Left kidney (tissue), 2 donors: Measurements from ENCODE around the gene PIP5K1B. TPM values are rescaled to one million over a fixed set of nuclear protein-coding genes. Genes with fewer than 3 reads are reported as not detected.
"Not testable (repeated sequence)": the region's sequence is repeated elsewhere in the genome, so short reads cannot be mapped to it uniquely, and the experiment has no call there.

Experiments used
- DNase-seq: peaks from one replicate; pipeline ENCODE4 v3.0.0-alpha.2; 2013
- polyA plus RNA-seq: library from polyadenylated mRNA; unstranded; fragments of 120-200 nt; gene quantifications from one replicate; pipeline ENCODE4 v1.2.1, GENCODE V29; 2013; ENCODE audit not compliant: insufficient read length

Gene PIP5K1B
- polyA plus RNA-seq, 1 donor = 7.1 TPM

DNA sequence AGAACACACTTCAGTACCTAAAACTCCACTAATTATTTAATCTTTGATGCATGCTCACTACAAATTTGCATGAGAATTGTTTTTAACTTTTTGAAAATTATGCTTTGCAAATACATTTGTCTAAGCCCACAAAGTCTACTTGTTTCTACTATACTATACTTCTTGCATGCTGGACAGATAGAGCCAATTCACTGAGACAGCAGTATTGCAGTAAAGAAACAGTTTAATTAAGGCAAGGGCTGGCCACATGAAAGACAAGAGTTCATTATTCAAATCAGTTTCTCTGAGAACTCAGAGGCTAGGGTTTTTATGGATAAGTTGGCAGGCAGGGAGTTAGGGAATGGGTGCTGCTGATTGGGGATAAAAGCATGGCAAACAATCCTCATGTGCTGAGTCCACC lies 324.5 kb downstream of the PIP5K1B start:
- no peak for DNase-seq

DNA sequence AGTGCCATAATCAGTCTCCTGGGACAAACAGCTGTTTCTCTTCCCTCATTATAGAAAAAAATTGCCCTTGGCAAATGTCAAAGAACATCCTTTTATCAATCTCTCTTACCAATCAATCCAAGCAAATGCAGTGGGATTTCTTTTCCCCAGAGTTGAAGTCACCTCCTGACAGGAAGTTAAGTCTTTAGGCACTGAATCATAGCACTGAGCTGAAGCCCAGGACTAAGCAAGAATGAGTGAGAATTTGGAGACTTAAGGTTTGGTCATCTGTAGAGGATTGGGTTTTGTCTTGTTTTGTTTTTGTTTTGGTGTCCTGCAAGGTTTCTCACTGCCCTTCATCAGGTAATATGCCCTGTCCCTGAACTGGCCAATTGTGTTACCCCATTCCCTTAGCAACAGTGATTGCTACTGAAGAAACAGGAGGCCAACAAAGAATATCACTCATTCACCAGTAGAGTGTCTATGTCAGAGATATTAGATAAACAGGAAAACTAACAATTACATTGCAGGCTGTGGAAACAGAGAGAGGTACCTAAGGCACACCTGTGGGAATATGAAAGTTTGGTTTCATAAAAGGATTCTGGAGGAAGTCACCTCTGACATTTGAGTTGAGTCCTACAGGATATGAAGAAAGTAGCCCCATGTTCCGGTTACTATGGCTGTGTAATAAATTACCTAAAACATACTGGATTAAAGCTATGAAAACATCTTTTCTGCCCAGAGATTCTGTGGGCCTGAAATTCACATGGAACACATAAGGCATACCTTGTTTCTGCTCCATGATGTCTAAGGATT lies 326.0 kb downstream of the PIP5K1B start:
- DNase-seq = no peak

DNA sequence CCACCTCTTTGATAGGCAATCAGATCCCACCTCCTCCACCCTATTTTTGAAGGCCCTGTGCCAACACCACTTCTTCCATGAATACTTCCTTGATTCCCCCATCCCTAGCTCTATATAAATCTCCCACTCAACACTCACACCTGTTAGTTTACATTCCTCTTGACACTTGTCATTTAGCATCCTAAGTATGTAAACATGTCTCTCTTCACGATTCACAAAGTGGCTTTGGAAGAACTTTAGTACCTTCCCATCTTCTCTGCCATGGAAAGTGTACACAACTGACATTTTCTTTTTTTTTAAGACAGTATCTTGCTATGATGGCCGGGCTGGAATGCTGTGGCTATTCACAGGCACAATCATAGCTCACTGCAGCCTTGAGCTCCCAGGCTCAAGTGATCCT lies 329.0 kb downstream of the PIP5K1B start:
- no peak for DNase-seq

DNA sequence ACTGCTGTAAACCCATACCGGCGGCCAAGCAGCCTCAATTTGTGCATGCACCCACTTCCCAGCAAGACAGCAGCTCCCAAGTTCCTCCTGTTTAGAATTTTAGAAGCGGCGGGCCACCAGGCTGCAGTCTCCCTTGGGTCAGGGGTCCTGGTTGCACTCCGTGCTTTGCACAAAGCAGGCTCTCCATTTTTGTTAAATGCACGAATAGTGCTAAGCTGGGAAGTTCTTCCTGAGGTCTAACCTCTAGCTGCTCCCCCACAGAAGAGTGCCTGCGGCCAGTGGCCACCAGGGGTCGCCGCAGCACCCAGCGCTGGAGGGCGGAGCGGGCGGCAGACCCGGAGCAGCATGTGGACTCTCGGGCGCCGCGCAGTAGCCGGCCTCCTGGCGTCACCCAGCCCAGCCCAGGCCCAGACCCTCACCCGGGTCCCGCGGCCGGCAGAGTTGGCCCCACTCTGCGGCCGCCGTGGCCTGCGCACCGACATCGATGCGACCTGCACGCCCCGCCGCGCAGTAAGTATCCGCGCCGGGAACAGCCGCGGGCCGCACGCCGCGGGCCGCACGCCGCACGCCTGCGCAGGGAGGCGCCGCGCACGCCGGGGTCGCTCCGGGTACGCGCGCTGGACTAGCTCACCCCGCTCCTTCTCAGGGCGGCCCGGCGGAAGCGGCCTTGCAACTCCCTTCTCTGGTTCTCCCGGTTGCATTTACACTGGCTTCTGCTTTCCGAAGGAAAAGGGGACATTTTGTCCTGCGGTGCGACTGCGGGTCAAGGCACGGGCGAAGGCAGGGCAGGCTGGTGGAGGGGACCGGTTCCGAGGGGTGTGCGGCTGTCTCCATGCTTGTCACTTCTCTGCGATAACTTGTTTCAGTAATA lies 330.6 kb downstream of the PIP5K1B start, which contains the start of gene FXN:
Gene FXN (plus strand): TSS at position 315 of the 871 bp plus-strand sequence. CDS start 31 bp downstream, at position 346.
- peak; percentile 80 for DNase-seq

DNA sequence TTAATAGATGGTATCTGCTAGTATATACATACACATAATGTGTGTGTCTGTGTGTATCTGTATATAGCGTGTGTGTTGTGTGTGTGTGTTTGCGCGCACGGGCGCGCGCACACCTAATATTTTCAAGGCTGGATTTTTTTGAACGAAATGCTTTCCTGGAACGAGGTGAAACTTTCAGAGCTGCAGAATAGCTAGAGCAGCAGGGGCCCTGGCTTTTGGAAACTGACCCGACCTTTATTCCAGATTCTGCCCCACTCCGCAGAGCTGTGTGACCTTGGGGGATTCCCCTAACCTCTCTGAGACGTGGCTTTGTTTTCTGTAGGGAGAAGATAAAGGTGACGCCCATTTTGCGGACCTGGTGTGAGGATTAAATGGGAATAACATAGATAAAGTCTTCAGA lies 331.3 kb downstream of the PIP5K1B start:
- DNase-seq = no peak

DNA sequence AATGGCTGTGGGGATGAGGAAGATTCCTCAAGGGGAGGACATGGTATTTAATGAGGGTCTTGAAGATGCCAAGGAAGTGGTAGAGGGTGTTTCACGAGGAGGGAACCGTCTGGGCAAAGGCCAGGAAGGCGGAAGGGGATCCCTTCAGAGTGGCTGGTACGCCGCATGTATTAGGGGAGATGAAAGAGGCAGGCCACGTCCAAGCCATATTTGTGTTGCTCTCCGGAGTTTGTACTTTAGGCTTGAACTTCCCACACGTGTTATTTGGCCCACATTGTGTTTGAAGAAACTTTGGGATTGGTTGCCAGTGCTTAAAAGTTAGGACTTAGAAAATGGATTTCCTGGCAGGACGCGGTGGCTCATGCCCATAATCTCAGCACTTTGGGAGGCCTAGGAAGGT lies 331.8 kb downstream of the PIP5K1B start:
- DNase-seq = no peak

DNA sequence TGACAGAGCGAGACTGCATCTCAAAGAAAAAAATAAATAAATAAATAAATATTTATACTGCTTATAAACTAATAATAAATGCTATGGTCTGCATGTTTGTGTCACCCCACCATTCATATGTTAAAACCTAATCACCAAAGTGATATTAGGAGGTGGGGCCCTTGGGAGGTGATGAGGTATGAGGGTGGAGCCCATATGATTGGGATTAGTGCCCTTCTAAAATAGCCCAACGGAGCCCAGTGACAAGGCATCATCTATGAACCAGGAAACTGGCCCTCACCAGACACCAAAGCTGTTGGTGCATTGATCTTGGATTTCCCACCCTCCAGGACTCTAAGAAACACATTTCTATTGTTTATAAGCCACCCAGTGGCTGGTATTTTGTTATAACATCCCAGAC lies 335.6 kb downstream of the PIP5K1B start:
- no peak for DNase-seq

DNA sequence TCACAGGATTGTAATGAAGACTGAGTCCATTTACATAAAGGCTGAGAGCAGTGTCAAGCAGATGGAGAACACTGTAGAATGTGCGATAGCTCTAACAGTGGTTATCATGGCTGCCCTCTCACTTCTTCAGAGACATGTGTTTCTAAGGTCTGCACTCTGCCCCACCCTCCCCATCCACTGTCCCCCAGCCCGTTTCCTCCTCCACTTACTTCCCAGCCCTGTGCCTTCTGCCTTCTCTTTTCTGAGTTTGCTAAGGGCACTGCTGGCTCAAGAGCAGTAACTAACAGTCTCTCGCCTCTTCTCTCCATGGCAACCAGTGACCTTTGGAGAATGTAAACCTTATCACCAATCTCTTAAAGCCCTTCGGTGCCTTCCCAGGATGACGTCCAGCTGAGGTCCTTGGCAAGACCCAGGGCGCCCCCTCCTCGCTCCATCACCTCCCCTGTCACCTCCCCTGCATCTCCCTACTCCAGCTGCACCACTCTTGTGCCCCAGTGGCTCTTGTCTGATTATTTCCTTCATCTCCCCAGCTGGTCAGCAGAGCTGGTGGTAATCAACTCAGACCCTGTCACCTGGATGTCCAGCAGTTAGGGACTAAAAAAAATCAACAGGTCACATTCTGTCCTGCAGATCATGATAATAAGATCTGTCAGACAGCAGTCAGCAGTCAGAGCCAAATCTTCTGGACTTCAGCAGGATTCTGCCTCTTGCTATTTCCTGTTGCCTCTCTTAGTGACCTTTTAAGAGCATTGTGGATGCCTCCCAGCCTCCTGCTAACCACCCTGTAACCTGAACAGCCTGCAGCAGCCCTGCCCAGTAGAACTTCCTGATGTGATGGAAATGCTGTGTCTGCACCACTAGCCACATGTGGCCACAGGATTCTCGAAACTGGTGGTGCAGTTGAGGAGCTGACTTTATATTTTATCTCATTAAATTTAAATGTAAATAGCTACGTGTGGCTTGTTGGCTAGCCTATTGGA lies 339.5 kb downstream of the PIP5K1B start:
- DNase-seq = peak; percentile 28

DNA sequence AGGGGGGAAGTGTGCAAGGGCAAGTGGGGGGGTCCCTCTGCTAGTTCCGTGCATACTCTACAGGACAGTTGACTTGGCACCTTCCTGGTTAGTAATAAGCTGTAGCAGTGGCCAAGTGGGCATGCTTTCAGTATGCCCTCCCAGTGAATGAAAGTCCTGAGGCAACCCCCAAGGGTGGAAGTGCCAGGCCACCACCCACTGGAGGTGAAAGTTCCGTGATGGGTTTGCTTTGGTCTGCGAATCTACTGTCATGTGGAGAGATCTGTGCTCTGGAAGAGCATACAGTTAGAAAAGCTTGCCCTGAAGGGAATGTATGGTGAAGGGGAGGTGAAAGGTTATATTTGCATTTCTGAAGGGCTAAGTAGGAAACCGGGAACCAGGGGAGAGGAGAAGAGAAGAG lies 340.8 kb downstream of the PIP5K1B start:
- DNase-seq = no peak

DNA sequence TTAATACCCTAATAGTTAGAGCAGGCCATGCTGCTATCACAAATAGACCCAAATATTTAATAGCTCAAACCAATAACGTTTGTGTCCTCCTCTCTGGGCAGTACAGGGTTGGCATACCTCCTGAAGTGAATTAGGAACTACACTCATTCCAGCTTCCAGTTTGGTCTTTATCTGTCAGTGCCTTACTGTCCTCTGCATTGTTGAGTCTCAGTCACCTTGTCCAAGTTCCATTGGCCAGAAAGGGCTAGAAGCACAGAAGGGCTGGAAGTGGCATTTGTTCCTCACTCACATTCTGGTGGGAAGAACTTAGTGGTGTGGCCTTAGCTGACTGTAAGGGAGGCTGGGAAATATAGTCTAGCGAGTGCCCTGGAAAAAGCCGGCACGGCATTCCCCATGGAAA lies 341.7 kb downstream of the PIP5K1B start:
- no peak for DNase-seq

DNA sequence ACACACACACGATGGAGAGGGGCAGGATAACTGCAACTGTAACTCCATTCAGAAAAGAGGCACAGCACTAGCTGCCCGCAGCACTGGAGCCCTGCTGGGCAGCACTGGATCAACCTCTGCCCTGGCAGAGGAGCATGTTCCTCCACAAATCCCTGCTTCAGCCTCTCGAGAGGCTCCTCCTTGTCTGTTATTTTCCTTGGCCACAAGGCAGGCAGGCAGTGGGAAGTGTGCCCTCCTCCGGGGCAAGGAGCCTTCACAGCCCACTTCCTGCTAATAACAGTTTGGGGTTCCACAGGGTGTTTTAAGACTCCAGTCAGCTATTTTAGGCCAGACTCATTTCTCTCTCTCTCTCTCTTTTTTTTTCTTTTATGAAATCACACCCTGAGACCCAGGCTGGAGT lies 342.3 kb downstream of the PIP5K1B start:
- no peak for DNase-seq

DNA sequence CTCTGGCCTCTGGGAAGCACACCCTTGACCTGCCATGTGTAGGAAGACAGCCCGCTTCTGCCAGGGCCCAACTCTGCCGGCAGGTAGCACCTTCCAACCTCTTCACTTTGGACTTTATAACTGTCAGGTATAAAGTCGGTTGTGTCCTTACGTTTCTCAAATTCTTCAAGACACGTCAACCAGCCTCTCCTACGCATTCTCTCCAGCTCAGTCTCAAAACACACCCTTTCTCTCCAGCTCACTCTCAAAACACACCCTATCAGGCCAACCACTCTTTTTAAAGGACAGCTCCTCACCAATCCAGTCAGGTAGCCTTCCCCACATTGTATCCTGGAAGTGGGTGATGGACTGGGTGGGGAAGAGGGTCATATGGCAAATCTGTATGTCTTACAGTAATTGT lies 344.1 kb downstream of the PIP5K1B start:
- no peak for DNase-seq

DNA sequence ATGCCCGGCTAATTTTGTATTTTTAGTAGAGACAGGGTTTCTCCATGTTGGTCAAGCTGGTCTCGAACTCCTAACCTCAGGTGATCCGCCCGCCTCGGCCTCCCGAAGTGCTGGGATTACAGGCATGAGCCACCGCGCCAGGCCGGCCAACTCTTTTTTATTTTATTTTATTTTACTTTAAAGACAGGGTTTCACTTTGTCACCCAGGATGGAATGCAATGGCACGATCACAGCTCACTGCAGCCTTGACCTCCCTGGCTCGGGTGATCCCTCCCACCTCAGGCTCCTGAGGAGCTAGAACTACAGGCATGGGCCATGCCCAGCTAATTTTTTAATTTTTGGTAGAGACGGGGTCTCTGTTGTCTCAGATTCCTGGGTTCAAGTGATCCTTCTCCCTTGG lies 345.9 kb downstream of the PIP5K1B start:
- not testable (repeated sequence) for DNase-seq

DNA sequence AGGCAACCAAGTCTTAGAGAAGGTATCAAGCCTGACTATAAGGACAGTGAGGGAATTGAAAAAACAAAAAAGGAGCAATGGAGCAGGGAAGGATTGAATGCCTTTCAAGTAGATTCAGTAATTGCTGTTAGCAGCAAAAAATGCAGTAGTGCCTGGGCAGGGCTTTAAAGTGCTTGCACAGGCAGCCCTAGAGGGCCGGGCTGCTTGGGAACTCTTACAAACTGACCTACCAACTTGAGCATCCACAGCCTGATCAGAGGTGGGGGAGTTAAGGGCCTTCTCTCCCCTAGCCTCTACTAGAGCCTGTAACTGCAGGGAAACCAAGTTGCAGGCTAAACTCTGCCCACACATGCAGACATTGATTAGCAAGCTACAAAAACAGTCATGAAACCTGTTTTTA lies 349.9 kb downstream of the PIP5K1B start:
- DNase-seq = no peak

DNA sequence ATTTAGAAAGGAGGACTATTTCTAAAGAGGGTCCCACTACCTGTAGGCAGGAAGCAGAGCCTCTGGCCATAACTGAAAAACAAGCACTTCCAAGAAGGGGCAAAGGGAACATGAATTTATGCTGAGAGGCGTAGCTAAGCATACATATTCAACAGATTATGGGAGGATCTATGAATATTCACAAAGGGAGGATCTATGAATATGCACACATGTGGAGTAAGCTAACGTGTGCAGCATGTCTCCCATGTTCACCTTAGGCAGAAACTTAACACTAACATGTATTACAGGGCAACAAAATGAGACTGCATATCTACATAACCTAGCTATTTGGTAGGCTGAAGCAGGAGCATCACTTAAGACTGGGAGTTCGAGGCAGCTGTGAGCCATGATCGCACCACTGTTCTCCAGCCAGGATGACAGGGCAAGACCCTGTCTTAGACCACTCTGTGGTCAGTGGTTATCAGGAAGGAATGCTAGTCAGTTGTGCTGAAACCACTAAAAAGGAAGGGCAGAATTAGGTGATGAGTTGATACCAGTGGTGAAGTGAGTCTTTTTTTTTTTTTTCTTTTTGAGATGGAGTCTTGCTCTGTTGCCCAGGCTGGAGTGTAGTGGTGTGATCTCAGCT lies 351.3 kb downstream of the PIP5K1B start:
- DNase-seq = no peak

DNA sequence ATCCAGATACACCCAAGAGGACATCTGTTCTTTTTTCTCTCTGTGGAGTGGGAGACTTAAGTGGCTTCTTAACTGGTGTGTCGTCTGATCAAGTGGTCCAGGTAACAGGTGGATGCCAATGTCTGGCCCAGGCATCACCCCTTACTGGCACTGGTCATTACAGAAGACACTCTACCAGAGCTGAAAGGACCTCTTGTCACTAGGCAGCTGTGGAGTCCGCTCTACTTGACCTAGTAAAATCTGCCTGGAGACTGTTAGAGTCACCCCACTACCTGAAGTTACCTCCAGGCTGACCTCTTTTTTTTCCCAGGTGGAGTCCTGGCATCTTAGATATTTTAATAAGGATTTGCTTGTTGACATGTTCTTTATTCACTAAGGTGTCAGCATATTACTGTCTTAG lies 353.1 kb downstream of the PIP5K1B start:
- DNase-seq = no peak

Other genes starting within 250 kb of the PIP5K1B start
- 7.7 TPM for gene TMEM252, start 164.4 kb upstream of the PIP5K1B start, polyA plus RNA-seq